ENCODE results near the gene MYG1.
"Not testable (repeated sequence)": the region's sequence is repeated elsewhere in the genome, so short reads cannot be mapped to it uniquely, and the experiment has no call there.

MYG1 gene

DNA sequence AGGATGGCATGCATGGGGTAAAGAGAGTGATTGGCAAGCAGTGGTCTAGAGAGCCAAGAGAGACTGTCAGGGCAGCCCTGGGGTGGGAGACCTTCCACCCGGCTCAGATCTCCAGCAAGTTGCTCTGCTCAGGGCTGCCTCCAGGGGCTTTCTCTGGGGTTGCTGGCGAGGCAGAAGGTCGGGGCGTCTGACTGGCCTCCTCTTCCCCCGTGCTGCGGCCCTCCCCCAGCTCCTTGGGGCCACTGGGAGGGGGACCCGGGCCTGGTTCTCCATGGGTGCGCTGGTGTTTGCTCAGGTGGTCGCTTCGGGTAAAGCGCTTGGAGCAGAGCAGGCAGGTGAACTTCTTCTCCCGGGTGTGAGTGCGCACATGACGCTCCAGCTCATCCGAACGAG, 28.5 kb downstream of the MYG1 start:
- no peak for DNase-seq

DNA sequence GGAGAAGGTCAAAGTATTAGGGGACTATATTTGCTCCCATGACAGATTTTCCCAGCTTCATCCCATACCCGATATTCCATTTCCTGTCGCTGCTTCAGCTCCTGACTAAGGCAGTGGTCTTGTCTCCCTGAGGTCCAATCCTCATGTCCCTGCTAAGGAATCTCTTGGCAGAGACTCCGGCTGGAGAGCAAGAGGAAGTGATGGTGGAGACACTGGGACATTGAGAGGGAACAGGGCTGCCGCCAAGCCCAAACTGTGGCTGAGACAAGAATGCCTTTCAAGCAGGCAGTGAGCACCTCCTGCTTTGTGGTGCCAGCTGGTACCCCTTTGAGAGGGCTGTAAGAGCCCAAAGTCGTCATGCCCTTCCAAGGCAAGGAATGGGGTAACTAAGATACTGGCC, 31.2 kb downstream of the MYG1 start:
- no peak for DNase-seq

DNA sequence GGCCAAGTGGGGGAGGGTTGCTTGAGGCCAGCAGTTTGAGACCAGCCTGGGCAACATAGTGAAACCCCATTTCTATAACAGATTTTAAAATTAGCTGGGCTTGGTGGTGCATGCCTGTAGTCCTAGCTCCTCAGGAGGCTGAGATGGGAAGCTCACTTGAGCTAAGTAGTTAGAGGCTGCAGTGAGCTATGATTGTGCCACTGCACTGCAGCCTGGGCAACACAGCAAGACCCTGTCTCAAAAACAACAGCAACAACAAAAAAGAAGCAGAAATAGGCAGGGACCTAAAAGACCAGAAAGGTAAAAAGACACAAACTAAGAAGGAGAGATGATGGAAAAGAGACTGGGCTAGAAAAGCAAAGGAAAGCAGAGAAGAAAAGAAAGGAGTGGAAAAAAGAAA, 32.8 kb downstream of the MYG1 start:
- not testable (repeated sequence) for DNase-seq

DNA sequence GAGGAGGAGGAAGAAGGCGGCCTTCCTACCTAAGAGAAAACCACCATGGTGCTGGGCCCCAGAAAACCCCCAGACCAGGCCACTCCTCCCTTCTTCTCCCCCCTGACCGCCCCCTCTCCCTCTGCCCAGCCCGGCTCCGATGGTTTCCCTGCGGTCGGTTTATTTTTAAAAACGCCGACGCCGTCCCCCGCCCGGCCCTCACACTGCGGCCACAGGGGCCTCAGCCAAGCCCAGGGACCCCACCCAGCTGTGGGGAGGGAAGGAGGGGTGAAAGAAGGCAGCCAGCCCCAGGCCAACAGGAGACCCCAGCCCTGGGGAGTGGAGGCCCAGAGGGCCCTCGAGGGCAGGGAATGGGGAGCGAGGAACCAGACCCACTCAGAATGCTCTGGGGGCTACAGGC, 33.2 kb downstream of the MYG1 start:
- DNase-seq, result peak; percentile 75

DNA sequence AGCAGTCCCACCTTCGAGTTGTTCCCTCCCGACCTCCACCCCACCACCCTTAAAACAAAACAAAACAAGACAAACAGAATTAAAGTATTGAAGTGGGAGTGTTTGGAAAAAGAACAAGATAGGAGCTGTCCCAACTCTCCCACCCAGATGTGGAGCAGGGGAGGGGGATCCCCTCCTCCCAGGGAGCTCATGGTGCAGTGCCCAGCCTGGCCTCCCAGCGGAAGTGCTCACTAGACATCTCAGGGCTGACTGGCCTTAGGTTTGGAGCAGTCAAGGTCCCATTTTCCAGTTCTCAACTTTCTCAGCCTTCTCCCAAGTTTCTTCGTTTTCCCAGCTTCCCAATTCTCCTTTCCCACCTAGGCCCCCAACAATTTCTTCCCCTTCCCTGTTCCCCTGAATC, 33.8 kb downstream of the MYG1 start:
- DNase-seq, result no peak

DNA sequence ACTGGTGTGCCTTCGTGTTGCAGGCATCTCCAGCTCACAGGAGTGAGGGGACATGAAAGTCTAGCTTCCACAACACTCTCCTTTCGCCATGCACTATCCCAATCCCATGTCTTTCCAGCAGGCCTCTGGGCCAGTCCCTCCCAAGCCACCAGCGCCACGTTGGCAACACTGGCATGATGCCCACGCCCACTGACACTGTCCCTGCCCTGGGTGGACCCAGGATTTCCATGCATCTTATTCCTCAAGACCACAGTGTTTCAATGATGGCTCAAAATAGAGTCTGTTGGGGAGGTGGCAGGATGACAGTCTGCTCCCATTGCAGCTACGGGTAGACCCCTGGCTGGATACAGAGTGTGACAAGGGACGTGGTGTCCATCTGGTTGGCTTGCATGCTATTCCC, 34.4 kb downstream of the MYG1 start:
- peak; percentile 62 for DNase-seq

DNA sequence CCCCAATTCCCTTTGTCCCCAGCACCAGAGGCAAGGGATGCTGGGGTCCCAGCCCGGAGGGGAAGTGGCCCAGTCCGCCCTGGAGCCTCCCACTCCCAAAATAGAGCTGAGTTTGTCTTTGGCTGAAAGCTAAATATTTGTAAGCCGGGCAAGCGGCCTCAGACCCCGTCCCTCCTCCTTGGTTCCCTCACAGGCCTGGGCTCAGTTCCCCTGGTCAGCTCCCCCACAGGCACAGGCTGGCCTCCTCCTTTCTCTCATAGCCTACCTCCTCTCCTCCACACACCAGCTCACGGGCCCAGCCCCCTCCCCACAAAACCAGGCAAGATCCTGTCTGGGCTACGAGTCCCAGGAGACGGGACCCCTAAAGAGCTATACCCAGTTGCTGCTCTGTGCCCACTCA, 35.3 kb downstream of the MYG1 start:
- no peak for DNase-seq

DNA sequence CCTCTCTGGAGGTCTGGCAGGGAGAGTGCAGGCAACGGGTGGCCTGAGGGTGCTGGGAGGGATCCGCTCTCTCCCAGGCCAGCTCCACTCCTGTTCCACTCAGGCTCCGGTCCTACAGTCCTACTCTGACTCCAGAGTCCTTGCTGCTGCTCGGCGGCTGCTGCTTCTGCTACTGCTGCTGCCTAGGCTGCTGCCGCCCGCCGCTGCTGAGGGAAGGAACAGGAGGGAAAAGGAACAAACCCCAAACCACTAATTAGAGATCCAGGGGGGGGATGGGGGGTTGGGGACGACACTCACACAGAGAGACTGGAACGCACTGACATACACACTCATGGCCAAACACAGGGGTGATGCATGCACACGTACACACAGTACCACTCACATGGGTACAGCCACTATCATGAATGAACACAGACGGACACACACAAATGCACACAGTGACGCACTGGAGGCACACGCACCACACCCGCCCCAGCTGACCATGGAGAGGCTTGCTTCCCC, 36.7 kb downstream of the MYG1 start, which contains the start of gene SP7:
TSS of gene SP7 (minus strand) at position 174 of the 501 bp plus-strand sequence. CDS start 708 bp downstream, outside the sequence.
- peak; percentile 79 for DNase-seq

DNA sequence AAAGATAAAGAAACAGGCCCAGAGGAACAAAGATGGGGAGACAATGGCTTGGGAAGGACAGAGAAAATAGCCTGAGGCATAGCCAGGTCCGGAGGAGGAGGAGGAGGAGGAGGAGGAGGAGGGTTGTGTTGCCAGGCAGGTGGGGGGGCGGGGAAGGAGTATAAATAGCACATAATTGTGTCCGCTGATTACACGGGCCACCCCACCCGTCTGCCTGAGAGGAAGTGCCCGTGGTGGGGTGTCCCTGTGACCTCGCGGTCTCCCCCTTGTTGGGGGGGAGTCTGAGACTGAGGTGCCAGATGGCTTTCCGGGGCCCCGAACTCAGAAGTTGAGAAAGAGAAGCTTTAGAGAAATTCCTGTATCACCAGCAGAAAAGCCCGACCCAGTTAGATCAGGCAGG, 38.5 kb downstream of the MYG1 start:
- no peak for DNase-seq

DNA sequence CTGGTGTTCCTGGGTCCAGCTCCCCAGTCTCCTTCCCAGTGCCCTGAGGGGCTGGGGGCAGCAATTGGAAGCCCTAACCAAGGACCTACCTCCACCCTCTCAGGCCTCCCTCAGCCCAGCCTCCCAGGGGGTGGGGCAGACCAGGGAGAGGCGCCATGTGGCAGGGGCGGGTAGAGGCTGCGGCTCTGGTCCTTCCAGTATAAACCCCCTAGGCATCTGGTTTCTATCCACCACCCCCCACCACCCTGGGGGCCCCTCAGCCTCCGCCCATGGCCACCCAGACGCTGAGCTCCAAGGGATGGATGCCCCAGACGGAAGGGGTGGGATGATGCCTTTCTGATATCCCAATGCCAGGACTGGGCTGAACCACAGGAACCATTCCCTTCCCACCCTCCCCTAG, 39.4 kb downstream of the MYG1 start:
- DNase-seq, result peak; percentile 79

DNA sequence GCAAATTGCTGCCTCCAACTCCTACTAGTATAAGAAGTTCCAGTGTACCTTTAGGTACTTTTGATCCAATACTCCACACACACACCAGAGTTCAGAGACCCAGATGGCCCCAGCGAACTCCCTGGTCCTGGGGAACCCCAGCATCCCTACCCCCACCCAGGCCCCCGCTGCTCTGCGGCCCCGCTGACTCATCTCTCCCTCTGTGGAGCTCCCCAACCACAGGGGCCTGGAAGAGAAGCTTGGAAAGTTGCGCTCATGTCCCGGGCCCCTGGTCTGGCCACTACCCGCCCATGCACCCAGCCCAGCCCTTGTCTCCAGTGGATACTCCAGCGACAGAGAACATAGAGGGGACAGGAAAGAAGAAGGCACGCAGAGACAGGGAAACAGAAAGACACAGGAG, 40.9 kb downstream of the MYG1 start:
- no peak for DNase-seq

DNA sequence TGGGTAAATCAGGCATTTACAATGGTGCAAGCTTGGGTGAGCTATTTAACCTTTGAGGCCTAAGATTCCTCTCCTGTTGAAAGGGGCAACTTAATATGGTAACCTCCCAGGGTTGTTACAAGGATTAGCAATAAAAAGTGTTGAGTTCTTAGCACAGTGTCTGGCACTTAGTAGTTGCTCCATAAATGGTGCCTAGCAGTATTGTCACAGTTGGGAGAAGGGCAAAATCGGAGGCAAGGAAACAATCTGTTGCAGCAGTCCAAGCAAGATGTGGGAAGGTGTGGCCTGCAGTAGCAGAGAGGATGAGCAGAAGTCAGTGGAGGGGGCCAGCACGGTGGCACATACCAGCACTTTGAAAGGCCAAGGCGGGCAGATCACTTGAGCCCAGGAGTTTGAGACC, 44.0 kb downstream of the MYG1 start:
- DNase-seq, result no peak

DNA sequence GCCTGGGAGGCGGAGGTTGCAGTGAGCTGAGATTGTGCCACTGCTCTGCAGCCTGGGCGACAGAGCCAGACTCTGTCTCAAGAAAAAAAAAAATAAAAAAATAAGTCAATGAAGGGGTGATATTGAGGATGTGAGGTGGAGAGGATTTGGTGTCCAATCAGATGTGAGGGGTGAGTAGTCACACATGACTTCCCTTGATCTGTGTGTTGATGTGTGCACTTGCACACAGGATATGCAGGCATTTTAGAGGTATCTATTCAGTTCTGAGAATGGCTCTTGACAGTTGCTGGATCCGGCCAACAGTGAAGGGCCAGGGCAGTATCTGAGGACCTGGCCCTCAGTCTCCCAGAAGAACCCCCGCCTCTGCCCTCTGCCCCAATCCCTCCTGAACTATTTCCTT, 44.5 kb downstream of the MYG1 start:
- no peak for DNase-seq

DNA sequence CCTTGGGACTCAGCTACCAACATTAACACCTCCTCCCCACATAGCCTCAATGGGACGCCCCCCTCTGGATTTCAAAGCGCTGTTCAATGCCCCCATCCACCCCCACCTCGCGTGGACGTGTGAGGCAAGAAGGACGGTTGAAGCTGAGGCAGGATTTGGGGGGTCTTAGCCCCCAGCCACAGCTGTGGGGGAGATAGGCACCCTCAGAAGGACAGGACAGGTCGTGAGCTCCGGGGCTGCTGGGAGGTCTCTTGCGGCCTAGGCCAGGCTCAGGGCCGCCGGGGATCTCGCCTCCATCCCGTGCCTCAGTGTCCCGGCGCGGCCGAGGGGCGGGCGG, 45.0 kb downstream of the MYG1 start:
- DNase-seq, result no peak

DNA sequence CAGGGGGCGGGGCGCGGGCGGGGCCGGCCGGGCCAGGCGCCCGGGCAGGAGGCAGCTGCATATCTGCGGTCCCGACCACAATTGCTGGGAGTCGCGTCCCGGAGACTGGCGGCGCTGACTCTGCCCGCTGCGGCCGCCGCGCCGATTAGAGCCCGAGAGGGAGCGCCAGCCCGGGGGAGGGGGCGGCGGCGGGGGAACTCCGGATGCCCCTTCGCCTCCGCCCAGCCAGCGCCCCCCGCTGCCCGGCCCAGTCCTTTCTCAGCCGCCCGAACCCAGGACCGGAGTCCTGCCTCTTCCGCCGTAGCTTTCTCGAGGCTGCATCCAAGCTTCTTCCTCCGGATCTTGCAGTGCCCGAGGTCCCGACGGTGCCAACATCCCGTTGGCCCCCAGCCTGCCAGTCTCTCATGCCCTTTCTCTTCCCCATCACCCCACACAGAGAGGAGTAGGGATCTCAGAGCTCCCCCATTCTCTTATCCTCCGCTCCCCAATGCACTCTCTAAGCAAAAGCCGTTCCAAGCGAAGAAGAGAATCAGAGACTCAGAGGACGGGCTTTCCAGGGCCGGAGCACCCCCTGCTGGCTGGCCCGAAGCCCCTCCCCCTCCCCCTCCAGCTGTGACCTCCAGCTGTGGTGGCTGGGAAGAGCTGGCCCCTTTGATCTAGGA, 45.5 kb downstream of the MYG1 start:
- DNase-seq, result peak; percentile 89

DNA sequence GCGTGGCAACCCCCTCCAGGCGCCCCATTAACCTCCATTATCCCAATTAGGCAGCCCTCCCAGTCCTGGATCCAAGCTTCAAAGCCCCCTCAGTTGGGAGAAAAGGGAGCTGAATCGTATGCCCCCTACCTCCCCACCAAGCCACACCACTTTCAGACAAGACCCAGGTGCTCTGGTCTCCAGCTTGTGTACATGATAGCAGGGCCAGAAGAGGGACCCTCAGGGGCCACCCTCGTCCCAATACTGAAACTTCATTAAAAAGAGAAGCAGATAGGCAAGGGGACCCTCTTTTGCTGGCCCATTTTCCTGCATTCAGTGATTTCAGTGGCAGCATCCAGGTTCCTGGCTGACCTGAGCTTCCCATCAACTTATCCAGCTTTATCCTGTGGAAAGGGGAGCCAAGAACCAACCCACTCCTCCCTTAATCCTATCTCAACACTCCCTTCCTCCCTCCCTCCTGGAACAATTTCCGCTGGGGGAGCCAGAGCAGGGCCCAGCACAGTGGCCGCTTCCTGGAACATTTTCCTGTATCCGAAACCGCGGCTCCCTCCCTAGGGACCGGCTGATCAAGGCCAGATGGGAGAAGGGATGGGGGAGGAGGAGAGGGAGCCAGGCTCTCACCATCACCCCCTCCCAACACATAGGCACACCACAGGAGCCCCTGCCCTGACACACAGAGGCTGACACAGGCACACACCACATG, 46.1 kb downstream of the MYG1 start:
- peak; percentile 85 for DNase-seq

DNA sequence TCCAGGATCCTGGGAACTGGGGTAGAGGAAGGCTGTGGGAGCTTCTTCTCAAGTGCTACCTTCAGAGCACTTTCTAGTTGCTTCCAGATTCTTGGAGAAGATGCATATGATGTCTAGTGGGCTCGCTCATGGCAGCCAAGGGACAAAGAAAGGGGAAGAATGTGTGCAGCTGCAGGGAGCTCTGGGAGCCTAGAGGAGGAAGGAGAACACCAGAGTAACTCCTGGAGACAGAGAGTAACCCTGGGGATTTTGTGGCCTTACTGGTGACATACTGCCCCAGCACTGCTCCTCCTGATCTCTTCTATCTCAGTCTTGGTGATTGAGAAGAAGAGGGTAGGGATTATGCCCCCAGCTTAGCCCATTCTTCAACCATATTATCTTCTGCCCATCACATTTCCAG, 47.0 kb downstream of the MYG1 start:
- no peak for DNase-seq

DNA sequence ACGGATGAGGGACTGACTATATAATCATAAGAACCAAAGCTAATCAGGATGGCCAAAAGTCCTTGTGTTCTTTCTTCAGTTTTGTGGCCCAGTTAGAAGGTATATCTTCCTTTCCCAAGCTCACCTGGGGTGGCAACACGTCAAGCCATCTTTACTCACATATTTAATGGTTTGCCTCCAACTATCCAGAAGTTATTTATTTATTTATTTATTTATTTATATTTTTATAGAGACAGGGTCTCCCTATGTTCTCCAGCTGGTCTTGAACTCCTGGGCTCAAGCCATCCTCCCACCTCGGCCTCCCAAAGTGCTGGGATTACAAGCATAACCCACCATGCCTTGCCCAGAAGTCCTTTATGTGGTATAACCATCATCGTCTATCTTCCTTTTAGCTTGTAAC, 48.4 kb downstream of the MYG1 start:
- DNase-seq, result no peak

DNA sequence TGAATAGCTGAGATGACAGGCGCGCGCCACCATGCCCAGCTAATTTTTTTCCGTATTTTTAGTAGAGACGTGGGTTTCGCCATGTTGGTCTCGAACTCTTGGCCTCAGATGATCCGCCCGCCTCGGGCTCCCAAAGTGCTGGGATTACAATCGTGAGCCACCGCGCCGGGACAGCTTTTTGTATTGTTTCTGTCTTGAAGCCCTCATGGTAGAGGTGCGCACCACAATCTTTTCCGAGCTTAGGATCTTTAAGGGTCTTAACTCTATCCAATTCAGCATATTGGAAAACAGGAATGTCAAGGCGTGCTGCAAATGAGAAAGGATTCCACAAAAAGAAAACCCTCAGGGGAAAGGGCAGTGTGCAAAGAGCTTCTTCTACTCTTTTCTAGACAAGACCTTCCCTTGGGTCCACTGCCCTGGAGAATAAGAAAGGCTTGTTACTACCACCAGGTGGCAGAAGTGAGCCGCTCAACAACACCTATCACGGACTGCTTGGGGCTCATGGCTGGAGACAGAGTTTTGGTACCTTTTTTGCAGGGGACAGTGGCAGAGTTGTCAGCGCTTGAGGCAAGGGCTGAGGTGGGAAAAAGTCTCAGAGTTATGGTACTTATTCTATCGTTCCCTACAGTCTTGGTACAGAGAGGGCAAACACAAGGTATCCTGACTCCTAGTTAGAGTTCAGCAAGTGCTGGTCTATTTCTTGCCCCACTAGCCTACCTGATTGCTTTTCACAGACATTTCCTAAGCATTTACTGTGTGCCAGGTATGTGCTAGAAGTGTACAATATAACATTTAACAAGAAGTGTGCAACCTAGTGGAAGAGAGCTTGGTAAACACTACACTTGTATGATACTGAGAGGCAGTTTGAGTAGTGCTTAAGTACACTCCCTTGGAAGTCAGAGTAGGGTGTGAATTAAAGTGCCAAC, 53.1 kb downstream of the MYG1 start:
- peak; percentile 85 for DNase-seq

DNA sequence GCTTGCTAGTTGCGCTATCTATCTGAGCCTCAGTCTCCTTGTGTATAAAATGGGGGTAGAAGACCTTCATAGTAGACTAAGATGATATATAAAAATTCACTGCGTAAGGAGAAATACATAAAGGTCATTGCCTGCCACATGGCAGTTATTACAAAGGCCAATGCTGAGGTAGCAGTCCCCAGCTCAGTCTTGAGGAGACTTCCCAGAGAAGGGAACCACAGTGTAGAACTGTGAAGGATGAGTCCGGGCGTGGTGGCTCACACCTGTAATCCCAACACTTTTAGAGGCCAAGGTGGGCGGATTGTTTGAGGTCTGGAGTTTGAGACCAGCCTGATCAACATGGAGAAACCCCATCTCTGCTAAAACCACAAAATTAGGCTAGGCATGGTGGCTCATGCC, 53.8 kb downstream of the MYG1 start:
- no peak for DNase-seq

DNA sequence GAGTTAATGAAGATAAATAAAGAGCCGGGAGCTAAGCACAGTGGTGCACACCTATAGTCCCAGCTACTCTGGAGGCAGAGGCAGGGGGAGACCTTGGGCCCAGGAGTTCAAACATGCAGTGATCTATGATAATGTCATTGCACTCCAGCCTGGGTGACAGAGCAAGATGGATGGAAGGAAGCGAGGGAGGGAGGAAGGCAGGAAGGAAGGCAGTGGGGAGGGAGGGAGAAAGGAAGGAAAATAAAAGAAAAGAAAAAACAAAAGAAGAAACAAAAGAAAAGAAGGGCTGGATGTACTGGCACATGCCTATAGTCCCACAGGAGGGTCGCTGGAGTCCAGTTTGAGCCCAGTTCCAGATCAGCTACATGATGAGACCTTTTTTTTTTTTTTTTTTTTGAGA, 55.6 kb downstream of the MYG1 start:
- no peak for DNase-seq
